HG03460 (cell line): ENCODE data around the gene CMIP.

Source experiments
- ATAC-seq: cut with Tn5 transposase; IDR thresholded peaks from one replicate; pipeline ENCODE4 v1.9.1; 2021; ENCODE audit not compliant: unreplicated experiment

Gene CMIP

DNA sequence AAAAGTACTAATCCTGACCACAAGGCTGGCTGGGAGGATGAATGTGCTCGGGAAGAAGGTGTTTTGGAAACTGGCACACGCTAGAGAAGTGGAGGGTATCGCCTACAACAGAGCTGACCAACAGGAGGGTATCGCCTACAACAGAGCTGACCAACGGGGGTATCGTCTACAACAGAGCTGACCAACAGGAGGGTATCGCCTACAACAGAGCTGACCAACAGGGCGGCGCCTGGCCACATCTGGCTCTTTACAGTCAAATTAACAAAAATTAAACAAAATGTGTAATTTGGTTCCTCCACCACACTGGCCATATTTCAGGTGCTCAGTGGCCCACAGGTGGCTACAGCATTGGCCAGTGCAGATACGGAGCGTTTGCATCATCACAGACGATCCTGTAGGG lies 153.5 kb downstream of the CMIP start:
- ATAC-seq, result no peak

DNA sequence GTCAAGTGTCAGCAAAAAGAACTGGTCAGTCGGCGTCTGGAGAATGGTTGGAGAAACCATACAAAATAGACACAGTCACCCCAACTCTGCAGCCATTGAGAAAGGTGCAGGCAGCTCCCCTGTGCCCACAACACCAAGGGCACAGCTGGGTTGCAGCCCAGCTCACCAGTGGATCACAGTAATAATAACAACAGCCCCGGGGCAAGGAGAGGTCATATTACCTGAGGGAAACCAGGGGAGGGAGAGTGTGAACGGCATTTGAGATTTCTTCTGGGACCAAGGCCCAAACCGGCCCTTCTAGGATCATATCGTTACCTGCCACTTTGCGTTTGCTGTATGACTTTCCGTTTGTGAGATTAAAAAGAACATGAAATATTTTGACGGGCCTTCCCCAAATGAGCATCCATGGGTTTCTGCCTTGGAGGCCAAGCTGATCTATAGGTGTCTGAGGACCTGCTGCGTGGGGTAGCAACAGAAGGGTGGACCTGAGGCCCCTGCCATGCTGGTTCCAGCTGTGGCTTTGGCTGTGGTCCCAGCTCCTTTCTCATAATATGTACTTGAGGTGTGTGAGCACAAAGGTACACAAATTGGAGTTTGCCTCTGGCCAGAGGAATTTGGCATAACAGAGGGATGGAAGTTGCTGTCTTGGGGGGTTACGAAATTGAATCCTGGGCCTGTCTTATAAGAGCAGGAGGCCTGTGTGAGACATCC lies 154.6 kb downstream of the CMIP start:
- ATAC-seq, result no peak

DNA sequence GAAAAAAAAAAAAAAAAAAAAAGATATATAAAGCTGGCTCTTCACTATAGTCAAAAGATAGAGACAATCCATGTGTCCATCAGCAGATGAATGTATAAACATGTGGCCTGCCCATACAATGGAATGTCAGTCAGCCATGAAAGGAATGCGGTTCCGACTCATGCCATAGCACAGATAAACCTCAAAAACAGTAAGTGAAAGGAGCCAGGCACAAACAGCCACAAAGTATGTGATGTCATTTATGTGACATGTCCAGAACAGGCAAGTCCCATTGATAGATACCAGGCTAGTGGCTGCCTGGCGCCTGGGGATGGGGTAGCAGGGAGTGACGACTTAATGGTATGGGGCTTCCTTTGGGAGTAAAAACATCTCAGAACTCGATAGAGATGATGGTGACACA lies 155.7 kb downstream of the CMIP start:
- ATAC-seq, result no peak

DNA sequence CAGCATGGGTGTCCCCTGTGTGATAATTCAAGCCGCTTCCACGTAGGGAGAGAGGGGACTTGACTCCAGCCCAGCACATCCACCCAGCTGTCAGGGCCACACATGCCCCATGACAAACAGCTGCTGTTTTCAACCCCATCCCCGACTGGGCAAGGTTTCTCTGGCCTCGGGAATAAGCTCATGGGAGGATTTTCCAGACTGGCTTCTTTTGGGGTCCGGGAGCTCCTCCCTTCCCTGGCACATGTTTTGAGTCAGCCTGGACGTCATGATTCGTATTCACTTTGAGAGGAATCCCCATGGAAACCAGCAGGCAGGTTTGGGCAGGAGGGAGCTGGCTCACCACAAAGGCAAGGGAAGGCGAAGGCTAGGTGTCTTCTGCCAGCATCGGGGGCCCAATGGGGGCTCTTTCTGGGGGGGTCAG lies 156.4 kb downstream of the CMIP start:
- ATAC-seq, result no peak

DNA sequence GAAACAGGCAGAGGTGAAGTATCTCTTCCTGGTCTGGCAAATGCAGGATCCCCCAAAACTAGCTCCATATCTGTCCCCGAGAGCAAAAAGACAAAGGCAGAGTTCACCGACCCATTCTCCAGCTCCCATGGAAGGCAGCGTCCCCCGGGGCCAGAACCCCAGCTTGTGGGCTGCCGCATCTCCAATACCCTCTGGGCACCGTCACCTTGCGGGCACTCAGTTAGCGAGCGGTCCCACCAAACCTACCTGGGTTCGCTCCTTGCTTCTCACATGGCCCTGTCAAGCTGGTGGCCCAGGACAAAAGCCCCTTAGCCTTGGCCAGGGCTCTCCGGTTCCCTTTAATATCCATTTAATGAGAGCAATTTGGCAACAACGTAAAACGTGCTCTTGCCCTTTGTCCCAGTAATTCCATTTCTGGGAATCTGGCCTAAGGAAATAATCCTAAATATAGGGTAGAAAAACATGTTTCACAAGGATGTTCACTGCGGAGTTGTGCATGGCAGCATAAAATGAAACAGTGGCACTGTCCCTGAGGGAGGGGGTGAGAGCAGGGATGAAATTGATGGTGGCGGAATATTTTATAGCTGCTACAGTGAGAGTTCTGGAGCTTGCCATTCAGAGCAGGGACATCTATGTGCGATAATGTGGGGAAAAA lies 157.1 kb downstream of the CMIP start:
- no peak for ATAC-seq

DNA sequence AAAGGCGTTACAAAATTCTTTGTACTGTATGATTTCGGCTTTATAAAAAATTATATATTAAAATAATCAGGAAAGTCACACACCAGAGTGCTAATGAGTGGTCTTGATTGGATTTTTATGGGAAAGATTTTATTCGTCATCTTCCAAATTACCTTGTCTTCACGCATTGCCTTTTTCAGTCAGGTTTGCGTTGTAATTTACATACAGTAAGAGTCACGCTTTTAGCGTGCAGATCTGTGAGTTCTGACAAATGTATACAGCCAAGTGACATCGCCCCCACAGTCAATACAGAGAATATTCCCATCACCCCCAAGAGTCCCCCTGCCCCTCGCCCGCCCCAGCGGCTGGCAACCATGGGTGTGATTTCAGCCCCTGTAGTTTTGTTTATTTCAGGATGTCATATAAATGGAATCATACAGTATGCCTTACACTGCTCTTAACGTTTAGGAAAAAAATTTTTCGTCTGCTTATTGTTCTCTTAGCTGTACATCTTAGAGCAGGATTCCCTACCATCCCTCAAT lies 157.7 kb downstream of the CMIP start:
- no peak for ATAC-seq

DNA sequence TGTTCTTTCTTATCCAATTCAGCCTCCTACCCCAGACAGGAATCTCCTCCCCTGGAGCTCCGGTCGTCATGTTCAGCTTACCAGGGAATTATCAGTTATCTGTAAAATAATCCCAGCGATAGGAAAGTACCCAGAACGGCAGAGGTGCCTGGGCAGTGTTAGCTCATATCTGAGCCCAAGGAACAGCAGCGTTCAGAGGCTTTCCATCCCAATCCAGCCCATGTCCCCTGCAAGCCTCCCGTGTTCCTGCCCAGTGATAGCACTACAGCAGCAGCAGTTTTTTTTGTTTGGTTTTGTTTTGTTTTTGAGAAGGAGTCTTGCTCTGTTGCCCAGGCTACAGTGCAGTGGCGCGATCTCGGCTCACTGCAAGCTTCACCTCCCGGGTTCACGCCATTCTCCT lies 158.2 kb downstream of the CMIP start:
- ATAC-seq, result no peak

DNA sequence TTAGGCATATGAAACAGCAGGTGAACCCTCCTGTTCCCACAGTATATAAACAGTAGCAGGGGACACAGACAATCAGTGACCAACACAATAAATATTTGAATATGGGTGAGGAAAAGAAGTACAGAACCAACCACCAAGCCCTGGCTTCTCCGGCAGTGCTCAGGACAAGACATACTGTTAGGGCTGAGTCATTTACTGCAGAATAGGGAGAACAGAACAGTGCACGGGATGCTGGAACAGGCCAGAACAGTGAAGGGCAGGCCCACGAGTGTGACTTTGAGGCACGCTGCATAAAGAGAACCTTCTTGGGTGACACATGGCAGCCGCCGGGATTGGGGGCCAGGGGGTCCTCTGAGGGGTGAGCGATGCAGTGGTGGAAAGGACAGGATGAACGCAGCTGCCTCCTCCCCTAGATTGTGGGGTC lies 160.4 kb downstream of the CMIP start:
- no peak for ATAC-seq

DNA sequence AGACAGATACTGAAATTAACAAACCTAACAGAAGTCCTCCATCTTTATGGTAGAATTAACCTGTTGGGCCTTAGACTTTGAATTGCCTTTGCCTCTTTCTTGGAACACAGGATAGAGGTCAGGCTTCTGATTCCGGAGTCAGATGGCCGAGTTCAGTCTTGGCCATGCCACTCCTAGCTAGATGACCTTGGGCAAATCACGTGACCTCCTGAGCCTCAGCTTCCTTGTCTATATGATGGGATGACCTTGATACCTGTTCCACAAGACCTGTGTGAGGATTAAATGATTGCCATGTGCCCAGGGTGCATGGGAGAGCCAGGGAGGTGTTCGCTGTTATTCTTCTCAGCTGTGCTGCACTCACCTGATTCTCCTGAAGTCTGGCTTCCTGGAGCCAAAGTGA lies 161.4 kb downstream of the CMIP start:
- no peak for ATAC-seq

DNA sequence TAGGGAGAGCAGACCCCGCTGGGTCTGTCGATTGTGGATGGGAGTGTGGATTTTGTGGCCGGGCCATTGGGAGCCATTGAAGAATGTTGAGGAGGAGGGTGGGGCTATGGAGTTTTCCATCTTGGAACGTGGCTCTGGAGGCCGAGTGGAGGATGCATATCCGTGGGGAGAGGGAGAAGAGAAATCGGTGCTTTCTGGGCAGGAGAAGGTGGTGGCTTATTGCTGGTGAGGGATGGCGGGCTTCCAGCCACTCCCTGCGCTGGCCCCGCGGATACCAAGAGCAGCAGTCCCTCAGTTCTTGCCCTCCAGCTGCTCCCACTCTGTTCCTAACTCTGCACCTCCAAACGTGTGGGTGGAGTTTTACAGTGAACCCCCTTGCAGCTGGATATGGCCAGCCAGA lies 162.4 kb downstream of the CMIP start:
- no peak for ATAC-seq

DNA sequence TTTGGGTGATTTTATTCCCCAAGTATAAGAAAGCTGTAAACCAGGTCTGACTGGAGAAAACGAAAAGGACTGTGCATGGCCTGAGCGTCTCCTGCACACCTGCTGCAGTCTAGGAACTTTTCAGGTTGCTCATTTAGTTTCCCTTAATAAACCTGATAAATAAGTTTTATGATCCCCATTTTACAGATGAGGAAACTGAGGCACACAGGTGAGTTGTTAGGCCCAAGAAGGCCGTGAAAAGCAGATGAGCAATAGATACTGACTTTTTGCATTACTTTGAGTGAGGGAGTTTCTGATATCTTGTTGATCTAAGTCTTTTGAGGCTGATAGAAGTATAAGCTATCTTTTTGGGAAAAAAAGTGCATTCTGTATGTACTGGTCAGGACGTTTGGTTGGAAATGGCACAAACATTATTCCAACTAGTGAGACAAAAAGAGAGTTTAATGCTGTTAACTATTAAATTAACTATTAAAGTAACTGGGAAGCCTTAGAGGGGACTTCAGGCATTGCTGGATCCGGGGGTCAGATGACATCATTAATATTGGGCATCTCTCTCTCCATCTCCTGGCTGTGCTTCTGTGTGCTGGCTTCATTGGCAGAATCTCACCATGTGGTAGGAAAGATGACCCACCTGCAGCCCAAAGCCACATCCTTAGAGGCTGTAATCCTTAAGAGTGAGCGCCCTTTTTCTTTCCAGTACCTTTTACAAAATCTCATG lies 163.4 kb downstream of the CMIP start:
- ATAC-seq, result no peak

DNA sequence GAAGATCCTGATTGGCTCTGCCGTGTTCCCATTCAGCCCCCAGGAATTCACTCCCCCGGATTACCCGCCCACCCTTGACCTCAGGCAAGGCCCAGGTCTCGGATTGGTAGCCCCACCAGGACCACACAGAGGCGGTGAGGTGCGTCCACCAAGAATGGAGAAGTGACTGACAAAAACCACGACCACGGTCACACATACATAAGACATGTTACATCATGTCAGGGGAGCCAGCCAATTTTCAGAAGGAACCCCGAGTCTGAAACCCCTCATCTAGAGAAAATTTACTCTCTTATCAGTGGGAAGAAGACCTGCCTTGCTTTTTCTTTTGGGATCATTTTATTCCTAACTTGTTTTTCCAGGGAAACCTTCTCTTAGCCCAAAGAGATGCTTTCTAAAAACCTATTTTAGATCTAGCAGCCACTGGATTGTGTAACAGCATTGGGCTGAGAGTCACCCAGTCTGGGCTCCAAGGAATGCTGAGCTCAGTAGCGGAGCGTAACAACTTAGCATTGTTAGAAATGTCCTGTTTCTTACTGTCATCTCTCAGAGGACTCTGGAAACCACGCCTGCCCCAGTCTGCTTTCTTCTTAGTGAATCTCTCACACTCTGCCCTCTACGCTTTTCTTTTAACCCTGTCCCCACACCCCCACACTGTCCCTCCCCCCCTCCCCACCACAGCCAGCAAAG lies 164.1 kb downstream of the CMIP start:
- ATAC-seq, result no peak

DNA sequence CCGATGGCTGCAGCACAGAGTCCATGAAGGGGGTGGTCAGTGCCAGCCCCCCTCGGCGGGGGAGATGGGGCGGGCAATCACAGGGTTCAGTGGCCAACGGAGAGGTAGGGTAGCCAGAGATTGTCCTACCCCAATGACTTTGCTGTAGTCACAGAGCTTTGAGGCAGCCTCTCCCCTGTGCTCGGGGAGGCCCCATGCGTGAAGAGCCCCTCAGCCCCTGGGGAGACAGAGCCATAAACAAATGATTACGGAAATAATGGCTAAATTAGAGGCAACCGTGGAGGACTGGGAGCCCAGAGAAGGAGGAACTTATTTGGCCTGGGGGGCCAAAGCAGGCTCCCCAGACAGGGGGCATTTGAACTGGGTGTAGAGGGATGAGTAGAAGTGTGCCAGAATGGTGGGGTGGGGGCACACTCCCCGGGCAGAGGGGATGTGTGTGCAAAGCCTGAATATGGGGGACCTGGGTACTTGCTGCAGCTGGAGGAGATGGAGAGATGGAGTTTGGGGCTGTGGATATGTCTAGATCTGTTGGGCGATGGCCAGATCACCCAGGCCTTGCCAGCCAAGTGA lies 164.8 kb downstream of the CMIP start:
- ATAC-seq, result no peak

DNA sequence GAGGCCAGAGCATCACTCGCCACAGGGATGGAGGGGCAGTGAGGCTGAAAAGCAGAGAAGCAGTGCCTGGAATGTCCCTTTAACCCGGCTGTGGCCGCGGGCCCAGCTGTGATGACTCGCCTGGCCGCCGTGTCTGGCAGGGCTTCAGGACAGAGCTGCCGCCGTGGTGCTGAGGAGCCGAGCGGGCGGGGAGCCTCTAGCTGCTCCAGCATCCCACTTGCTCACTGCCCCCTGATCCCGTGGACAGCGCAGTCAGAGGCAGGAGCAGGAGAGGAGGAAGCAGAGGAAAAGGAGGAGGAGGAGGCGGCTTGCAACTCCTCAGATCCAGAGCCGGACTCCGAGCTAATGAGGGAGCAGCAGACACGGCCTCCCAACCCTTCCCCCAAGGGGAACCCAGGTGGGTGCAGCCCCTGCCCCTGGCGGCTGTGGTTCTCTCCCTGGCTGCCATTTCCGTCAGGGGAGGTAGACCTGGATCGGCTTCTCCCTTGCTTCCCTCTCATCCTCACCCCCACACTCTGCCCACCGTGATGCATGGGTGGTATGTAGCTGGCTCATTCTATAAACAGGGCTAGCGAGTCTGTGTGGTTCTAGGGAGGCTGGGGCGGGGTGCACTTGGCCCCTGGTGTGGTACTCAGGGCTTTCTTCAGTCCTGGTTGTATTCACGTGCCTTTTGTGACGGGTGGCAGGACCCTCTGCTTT lies 165.7 kb downstream of the CMIP start:
- ATAC-seq, result no peak

DNA sequence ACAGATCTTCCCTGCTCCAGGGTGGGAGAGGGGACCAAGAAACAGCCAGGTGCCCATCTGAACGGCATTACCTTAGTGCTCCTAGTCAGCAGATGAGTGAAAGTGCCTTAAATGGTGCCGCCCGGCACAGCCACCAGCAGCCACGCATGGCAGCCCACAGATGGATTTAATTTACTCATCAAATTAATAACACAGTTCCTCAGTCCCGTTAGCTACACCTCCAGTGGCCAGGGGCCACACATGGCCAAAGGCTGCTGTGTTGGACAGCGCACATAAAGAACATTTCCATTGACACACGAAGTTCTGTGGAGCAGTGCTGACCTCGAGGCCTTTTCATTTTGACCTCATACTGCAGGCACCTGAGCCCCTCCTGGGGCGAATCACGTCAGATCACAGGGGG lies 166.3 kb downstream of the CMIP start:
- no peak for ATAC-seq

DNA sequence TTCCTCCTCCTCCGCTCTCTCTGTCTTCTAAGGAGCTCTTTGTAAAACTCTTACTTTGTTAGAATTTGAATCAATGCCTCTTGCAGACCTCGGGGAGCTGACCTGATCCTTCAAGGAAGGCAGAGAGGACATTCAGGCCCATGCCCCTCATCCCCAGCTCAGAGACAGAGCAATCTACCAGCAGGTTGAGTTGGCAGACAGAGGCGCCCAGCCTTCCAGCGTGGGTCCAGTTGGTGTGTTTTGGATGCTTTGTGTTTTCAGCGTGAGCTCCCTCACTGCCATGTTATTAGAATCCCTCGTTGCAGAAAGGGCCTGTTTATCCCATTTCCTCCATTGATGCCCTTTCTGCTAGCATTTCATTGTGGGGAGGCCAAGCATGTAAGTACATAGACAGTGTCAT lies 167.1 kb downstream of the CMIP start:
- no peak for ATAC-seq

DNA sequence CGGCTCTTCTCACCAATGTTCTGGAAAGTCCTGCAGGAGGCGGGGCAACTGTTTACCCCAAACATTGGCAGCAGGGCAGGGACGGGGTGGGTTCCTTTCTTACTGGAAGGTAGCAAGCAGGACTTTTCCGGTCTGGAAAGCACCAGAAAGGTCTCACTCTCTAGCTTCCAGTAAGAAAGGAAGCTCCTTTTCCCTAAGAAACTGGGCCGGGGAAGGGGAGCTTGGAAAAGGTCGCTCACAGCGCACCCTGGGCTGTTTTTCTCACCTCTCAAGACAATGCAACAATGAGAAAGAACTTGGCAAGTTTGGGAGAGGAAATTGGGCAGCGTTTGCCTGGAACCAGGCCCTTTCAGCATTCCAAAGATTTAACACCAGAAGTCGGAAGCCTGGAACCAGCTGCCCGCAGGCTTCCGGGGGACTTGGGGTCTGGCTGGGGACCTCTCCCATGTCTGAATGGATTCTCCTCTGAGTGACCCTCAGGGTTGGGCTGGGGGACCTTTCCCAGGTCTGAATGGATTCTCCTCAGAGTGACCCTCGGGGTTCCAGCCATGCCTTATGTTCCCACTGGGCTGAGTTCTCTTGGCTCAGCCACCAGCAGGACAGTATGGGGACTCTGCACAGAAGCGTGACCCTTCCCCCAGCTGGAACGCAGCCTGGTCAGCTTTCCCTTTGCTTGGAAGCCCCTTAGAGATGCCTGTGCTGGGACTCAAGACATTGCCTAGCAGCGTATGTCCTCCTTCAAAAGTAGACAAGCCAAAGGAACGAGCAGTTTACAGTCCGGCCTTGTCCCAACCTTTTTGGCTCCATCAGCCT lies 167.9 kb downstream of the CMIP start:
- no peak for ATAC-seq

DNA sequence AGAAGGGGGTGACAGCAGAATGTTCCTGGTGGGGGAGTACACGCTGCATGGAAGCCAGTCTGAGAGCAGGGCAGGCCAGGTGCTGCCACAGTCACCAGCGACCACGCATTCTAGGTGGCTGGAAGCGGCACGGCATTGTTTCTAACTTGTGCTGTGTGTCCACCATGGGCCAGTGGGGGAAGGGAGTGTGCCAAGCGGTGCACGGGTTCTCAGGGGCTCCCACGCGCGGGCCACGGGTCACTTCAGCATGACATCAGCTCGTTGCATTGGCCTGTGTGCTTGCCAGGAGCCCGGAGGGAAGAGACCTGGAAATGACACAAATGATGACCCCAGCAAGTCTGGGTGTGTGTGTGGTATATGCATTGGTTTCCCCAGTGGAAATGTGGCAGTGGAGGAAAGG lies 169.6 kb downstream of the CMIP start:
- no peak for ATAC-seq

DNA sequence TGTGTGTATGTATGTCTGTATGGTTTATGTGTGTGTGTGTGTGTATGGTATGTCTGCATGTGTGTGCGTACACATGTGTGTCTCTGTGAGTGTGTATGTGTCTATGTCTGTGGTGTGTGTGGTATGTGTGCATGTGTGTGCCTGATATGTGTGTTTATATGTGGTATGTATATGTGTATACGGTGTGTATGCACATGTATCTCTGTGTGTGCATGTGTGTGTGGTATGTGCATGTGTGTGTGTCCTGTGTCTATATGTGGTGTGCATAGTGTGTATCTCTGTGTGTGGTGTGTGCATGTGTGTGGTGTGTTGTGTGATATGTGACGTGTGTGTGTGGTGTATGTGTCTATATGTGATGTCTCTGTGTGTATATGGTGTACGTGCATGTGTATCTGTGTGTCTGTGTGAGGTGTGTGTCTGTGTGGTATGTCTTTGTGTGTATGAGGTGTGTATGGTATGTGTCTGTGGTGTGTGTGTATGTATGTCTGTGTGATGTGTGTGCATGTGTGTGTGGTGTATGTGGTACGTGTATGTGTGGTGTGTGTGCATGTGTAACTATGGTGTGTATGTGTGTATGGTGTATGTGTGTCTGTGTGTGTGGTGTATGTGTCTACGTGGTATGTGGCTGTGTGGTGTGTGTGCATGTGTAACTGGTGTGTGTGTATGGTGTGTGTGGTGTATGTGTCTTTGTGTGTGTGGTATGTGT lies 170.2 kb downstream of the CMIP start:
- ATAC-seq, result no peak
